ENCODE data around the gene AGMO. TPM values are rescaled to one million over a fixed set of nuclear protein-coding genes. Genes with fewer than 3 reads are reported as not detected.
"Not testable (repeated sequence)": the region's sequence is repeated elsewhere in the genome, so short reads cannot be mapped to it uniquely, and the experiment has no call there.

The AGMO gene
- total RNA-seq, 1 donor from 2014 or later = 0.34 TPM

- no peaks in the 10 kb centered on the region for H3K79me2 ChIP-seq (ENCODE audit: insufficient read depth, low read length)
- no peaks in the 10 kb centered on the region for H4K20me1 ChIP-seq (ENCODE audit: insufficient read depth, low read length)
- FAIRE-seq (peak; percentile 59), DNase-seq (ENCODE audit: low read depth) (peak; percentile 20)
- Mint-ChIP-seq H3K27ac (ENCODE audit: unreplicated experiment) (peak overlapping the region; percentile 98), H3K9me3 (ENCODE audit: unreplicated experiment) (no peaks in the 10 kb centered on the region), H3K4me3 (ENCODE audit: unreplicated experiment) (no peak overlapping the region), H3K4me1 (ENCODE audit: low read depth, unreplicated experiment) (peaks cover 31% of the 10 kb centered on the region), H3K27me3 (ENCODE audit: low read depth, unreplicated experiment) (no peaks in the 10 kb centered on the region), H3K36me3 (ENCODE audit: low read depth, unreplicated experiment) (no peaks in the 10 kb centered on the region)
- H3K9me3 ChIP-seq (ENCODE audit: insufficient read depth, low read depth, low read length) = no peaks in the 10 kb centered on the region
- H3K4me2 ChIP-seq (ENCODE audit: low read length) = peak overlapping the region; percentile 23
- H3K36me3 ChIP-seq (ENCODE audit: insufficient read depth, low read length) = no peaks in the 10 kb centered on the region
- H3K4me3 ChIP-seq (ENCODE audit: insufficient read depth, low read depth, low read length) = no peak overlapping the region
- H2AFZ ChIP-seq (ENCODE audit: low read depth, low read length) = peak overlapping the region; percentile 35
- H3K4me1 ChIP-seq (ENCODE audit: insufficient read depth, low read length) = peaks cover 8% of the 10 kb centered on the region
- no peak overlapping the region for H3K27ac ChIP-seq (ENCODE audit: low read depth, low read length)
- TF ChIP-seq EZH2 (IDR thresholded peaks at IDR 0.05; ENCODE audit: insufficient read depth, low read length) = no peak
- TF ChIP-seq CTCF (IDR thresholded peaks at IDR 0.05; ENCODE audit: insufficient read depth, low read depth, low read length) = no peak
- H3K9ac ChIP-seq (ENCODE audit: low read length) = no peak overlapping the region
- H3K27me3 ChIP-seq (ENCODE audit: insufficient read depth, low read length) = no peaks in the 10 kb centered on the region
Measured at GRCh38 chr7:15554081-15554480, 7.7 kb downstream of the AGMO start.

GRCh38 chr7:15547320-15547719 is 14.5 kb downstream of the AGMO start:
- not testable (repeated sequence) for H3K27me3 ChIP-seq (ENCODE audit: insufficient read depth, low read length); H4K20me1 ChIP-seq (ENCODE audit: insufficient read depth, low read length); H3K36me3 Mint-ChIP-seq (ENCODE audit: low read depth, unreplicated experiment); H3K36me3 ChIP-seq (ENCODE audit: insufficient read depth, low read length); FAIRE-seq; H3K9me3 Mint-ChIP-seq (ENCODE audit: unreplicated experiment); H3K9ac ChIP-seq (ENCODE audit: low read length); H3K9me3 ChIP-seq (ENCODE audit: insufficient read depth, low read depth, low read length); H3K4me2 ChIP-seq (ENCODE audit: low read length); DNase-seq (ENCODE audit: low read depth); H3K79me2 ChIP-seq (ENCODE audit: insufficient read depth, low read length); H3K27ac Mint-ChIP-seq (ENCODE audit: unreplicated experiment); H3K4me1 ChIP-seq (ENCODE audit: insufficient read depth, low read length); H3K27me3 Mint-ChIP-seq (ENCODE audit: low read depth, unreplicated experiment); H2AFZ ChIP-seq (ENCODE audit: low read depth, low read length); H3K4me3 Mint-ChIP-seq (ENCODE audit: unreplicated experiment); H3K4me1 Mint-ChIP-seq (ENCODE audit: low read depth, unreplicated experiment); H3K27ac ChIP-seq (ENCODE audit: low read depth, low read length); H3K4me3 ChIP-seq (ENCODE audit: insufficient read depth, low read depth, low read length)

- no peaks in the 10 kb centered on the region for H3K79me2 ChIP-seq (ENCODE audit: insufficient read depth, low read length)
- FAIRE-seq (no peak), DNase-seq (ENCODE audit: low read depth) (no peak)
- TF ChIP-seq CTCF (IDR thresholded peaks at IDR 0.05; ENCODE audit: insufficient read depth, low read depth, low read length) (no peak), EZH2 (IDR thresholded peaks at IDR 0.05; ENCODE audit: insufficient read depth, low read length) (no peak)
- H3K9me3 ChIP-seq (ENCODE audit: insufficient read depth, low read depth, low read length) = no peaks in the 10 kb centered on the region
- H3K27ac Mint-ChIP-seq (ENCODE audit: unreplicated experiment) = no peak overlapping the region
- H3K4me3 ChIP-seq (ENCODE audit: insufficient read depth, low read depth, low read length) = no peak overlapping the region
- no peak overlapping the region for H3K27ac ChIP-seq (ENCODE audit: low read depth, low read length)
- no peak overlapping the region for H2AFZ ChIP-seq (ENCODE audit: low read depth, low read length)
- peaks cover 3% of the 10 kb centered on the region for H3K4me1 Mint-ChIP-seq (ENCODE audit: low read depth, unreplicated experiment)
- no peak overlapping the region for H3K9ac ChIP-seq (ENCODE audit: low read length)
- no peaks in the 10 kb centered on the region for H3K9me3 Mint-ChIP-seq (ENCODE audit: unreplicated experiment)
- H3K4me1 ChIP-seq (ENCODE audit: insufficient read depth, low read length) = no peaks in the 10 kb centered on the region
- no peaks in the 10 kb centered on the region for H4K20me1 ChIP-seq (ENCODE audit: insufficient read depth, low read length)
- H3K36me3 ChIP-seq (ENCODE audit: insufficient read depth, low read length) = no peaks in the 10 kb centered on the region
- no peaks in the 10 kb centered on the region for H3K27me3 ChIP-seq (ENCODE audit: insufficient read depth, low read length)
- H3K4me2 ChIP-seq (ENCODE audit: low read length) = no peak overlapping the region
- H3K27me3 Mint-ChIP-seq (ENCODE audit: low read depth, unreplicated experiment) = no peaks in the 10 kb centered on the region
- no peaks in the 10 kb centered on the region for H3K36me3 Mint-ChIP-seq (ENCODE audit: low read depth, unreplicated experiment)
- no peak overlapping the region for H3K4me3 Mint-ChIP-seq (ENCODE audit: unreplicated experiment)
Measured at GRCh38 chr7:15546272-15546792, 15.5 kb downstream of the AGMO start.
